Thyroid gland (tissue), 4 donors: Measurements from ENCODE around the gene FAM47E.

Source experiments
- CTCF ChIP-seq, 6 experiments: fragments of 200-600 bp in 3 of 6; fragments of 450-650 bp in 3 of 6; sonication (generic) in 3 of 6; IDR thresholded peaks; one replicate each; pipeline ENCODE4 v1.5.1; 2016 to 2019; ENCODE audit warnings: antibody characterized with exemption in 6 of 6, mild to moderate bottlenecking in 2 of 6, inconsistent platforms in 1 of 6, moderate library complexity in 1 of 6
- POLR2A ChIP-seq, 2 donors: fragments of 450-650 bp; IDR thresholded peaks; one replicate each; pipeline ENCODE4 v1.6.1; 2017; ENCODE audit warnings: antibody characterized with exemption in 2 of 2, mild to moderate bottlenecking in 2 of 2, moderate library complexity in 1 of 2

GRCh38 chr4:76310683-76311082 is 59.2 kb downstream of the FAM47E start:
- TF ChIP-seq POLR2A (IDR thresholded peaks at IDR 0.05) (no peak), CTCF (IDR thresholded peaks at IDR 0.05) (no peak)
